GM12891 (cell line): ENCODE results near the gene RNF133.

Source experiments
- POLR2A ChIP-seq: IDR thresholded peaks from 2 replicates; pipeline ENCODE4 v1.6.1; 2011; ENCODE audit warnings: low read depth, low read length, control low read depth
- POLR2AphosphoS5 ChIP-seq: IDR thresholded peaks from 2 replicates; pipeline ENCODE4 v1.6.1; 2011; ENCODE audit warnings: low read depth, low read length, control low read depth
- POU2F2 ChIP-seq: IDR thresholded peaks from 2 replicates; pipeline ENCODE4 v1.6.1; 2011; ENCODE audit warnings: low read depth, mild to moderate bottlenecking, control low read depth, low read length, moderate library complexity
- SPI1 ChIP-seq: IDR thresholded peaks from 2 replicates; pipeline ENCODE4 v1.6.1; 2011; ENCODE audit warnings: low read depth, low read length, control low read depth
- TAF1 ChIP-seq: IDR thresholded peaks from 2 replicates; pipeline ENCODE4 v1.6.1; 2011; ENCODE audit warnings: low read depth, low read length, control low read depth

DNA sequence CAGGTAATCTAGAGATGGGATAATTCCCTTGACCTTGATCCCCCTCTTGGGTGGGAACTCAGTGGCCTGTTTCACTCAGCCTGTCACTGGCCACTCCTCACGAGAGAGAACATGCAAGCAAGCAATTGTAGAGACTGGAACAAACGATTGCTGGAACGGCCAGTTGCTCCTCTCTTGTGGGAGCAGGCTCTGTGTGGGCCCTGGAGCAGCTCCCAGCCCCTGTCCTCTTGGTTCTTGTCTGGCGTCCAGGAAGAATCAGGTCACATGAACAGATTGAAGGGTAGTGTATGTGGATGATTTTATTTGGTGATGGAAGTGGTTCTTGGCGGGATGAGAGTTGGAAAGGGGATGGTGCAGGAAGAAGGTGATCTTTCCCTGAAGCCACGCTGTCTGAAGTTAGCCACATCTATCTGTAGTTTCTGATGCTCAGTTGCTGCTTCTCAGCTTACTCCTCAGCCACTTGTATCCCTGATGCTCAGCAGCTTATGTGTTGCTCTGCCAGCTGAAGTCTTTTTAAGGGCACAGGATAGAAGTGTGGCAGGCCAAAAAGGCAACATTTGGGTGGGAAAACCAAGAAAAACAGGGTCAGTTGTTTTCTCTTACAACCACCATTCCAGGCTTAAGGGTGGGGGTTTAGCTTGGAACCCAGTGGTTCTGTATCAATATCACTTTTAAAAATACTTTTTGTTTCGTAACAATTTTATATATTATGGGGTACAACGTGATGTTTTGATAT is 15.9 kb downstream of the RNF133 start:
- no peak for TF ChIP-seq TAF1
- no peak for TF ChIP-seq POLR2A
- no peak for TF ChIP-seq POLR2AphosphoS5
- TF ChIP-seq POU2F2, result no peak
- no peak for TF ChIP-seq SPI1
